DOHH2 (cell line): Measurements from ENCODE around the gene ARIH1.

Experiments used
- EZH2phosphoT487 ChIP-seq: fragments of 200-600 bp; sonication (generic); IDR thresholded peaks from 2 replicates; pipeline ENCODE4 v1.6.1; 2017; ENCODE audit warnings: borderline replicate concordance, mild to moderate bottlenecking, antibody characterized with exemption, low read length, moderate library complexity, mixed read lengths
- TF ChIP-seq, protein P1 (sequence below): fragments of 200-600 bp; sonication (generic); IDR thresholded peaks from one replicate; pipeline ENCODE4 v1.5.1; 2014; ENCODE audit warnings: antibody characterized with exemption, mild to moderate bottlenecking, low read depth, low read length; ENCODE audit not compliant: poor library complexity, severe bottlenecking

DNA sequence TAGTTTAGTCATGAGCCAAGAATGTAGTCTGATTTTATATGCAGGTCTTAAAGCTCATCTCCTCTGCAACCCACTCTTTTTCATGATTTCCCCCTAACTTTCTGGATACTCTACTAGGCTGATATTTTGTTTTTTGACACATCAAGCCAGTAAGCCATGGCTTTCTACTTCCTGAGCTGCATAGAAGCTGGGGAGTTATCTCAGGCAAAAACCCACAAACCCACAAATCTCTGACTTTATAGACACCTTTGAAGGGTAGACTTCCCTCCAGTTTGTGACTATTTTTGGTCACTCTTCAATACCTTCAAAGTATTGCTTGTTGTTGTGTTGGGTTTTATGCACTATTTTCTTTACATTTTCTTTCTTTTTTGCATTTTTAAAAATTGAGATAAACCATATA, 47.4 kb upstream of the ARIH1 start:
- TF ChIP-seq, protein P1, sequence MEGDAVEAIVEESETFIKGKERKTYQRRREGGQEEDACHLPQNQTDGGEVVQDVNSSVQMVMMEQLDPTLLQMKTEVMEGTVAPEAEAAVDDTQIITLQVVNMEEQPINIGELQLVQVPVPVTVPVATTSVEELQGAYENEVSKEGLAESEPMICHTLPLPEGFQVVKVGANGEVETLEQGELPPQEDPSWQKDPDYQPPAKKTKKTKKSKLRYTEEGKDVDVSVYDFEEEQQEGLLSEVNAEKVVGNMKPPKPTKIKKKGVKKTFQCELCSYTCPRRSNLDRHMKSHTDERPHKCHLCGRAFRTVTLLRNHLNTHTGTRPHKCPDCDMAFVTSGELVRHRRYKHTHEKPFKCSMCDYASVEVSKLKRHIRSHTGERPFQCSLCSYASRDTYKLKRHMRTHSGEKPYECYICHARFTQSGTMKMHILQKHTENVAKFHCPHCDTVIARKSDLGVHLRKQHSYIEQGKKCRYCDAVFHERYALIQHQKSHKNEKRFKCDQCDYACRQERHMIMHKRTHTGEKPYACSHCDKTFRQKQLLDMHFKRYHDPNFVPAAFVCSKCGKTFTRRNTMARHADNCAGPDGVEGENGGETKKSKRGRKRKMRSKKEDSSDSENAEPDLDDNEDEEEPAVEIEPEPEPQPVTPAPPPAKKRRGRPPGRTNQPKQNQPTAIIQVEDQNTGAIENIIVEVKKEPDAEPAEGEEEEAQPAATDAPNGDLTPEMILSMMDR = no peak
- TF ChIP-seq EZH2phosphoT487 = no peak
